Skeletal muscle cell (primary cell): Measurements from ENCODE around the gene OFD1.

ENCODE experiments used
- DNase-seq: peaks from one replicate; pipeline ENCODE4 v3.0.0-alpha.2; 2010; ENCODE audit warnings: low read depth
- H3K4me3 ChIP-seq: 2 replicates; pipeline ENCODE4 v1.5.1; 2011; ENCODE audit warnings: low read depth, mild to moderate bottlenecking, control low read depth, low read length, moderate library complexity

OFD1 gene

DNA sequence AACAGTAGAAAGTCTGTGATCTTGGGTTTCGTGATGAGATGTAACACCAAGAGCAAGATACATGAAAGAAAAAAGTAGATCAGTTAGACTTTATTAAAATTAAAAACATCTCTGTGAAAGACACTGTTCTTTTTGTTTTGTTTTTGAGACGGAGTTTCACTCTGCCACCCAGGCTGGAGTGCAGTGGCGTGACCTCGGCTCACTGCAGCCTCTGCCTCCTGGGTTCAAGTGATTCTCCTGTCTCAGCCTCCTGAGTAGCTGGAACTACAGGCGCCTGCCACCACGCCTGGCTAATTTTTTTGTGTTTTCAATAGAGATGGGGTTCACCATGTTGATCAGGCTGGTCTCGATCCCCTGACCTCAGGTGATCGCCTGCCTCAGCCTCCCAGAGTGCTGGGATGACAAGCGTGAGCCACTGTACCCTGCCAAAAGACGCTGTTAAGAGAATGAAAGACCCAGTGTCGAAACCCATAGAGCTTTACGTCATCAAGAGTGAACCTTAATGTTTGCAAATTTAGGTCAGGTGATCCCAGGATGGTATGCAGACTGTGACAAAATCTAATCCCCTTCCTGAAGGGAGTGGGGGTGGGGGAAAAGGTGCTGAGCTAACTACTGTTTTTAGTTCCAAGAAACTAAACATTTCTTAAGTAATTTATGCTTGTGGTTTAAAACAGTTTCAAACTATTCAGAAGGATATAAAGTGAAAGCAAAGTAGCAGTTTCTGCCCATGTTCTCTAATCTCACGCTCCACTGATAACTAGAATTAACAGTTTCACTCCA is 8.0 kb downstream of the OFD1 start:
- no peak for DNase-seq
- H3K4me3 ChIP-seq, result no peak overlapping the region

DNA sequence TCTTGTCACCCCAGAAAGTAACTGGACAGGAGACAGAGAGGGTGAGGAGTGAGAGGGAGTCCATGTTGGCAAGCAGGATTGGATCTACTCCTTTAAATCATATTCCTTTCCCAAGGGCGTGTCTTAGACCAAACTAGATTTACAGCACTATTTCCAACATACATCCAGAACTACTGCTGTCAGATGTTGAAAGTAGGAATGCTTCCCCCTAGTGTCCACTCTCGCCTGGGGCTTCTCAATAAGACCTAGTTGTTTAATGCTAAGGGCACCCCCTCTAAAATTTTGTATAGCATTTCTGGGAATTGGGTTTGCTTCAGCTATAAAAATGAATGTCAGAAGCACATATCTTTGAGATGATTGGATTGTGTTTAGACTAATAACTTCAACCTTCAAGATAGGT is 13.3 kb downstream of the OFD1 start:
- no peak overlapping the region for H3K4me3 ChIP-seq
- no peak for DNase-seq

DNA sequence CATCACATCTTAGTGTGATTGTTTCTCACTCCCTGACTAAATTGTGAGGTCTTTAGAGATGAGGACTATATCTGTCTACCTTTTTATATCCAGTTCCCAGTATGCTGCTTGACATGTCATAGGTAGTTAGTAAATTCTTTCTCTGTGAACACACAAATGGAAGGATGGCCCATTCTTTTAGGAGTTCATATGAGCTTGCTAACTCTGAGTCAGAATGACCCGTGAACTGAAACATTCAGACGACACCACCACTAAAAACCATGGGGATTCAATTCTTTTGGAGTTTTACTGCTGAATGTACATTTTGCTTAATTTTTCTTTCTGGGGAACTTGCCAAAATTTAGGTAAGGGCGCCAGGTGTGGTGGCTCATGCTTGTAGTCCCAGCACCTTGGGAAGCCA is 13.9 kb downstream of the OFD1 start:
- H3K4me3 ChIP-seq, result no peak overlapping the region
- no peak for DNase-seq

DNA sequence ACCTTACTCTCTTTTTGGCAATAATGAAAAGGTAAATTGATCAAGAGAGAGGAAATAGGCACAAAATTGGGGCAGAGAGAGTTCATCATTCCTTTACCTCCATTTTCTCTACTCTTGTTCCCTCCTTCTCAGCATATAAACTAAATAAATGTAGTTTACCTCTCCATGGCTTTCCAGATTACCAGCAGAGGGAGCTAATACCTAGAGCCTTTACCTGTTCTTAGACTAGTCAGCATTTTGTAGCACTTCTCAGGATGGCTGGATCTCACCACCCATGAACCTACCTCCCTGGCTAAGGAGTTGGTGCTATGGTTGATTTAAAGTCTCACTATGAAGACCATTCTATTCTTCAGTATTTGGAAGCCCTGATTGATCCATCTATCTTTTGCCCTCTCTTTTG is 15.7 kb downstream of the OFD1 start:
- DNase-seq, result no peak
- no peak overlapping the region for H3K4me3 ChIP-seq

DNA sequence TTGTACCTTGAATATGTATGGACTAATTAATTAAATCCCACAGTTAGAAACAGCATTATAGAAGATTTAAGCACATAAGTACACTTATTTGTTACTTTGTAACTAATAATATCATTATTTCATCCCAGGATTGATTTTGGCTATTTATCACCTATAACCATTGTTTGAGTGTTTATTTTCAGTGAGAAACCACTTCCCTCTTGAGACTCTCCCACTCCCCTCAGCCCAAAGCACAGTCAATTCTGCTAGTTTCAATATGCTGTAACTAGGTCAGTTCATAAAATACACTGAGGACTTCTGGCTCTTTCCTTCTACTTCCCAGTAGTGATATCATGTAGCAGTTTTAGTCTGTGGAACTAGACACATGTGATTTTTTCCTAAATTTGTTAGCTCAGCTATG is 16.3 kb downstream of the OFD1 start:
- no peak for DNase-seq
- no peak overlapping the region for H3K4me3 ChIP-seq

DNA sequence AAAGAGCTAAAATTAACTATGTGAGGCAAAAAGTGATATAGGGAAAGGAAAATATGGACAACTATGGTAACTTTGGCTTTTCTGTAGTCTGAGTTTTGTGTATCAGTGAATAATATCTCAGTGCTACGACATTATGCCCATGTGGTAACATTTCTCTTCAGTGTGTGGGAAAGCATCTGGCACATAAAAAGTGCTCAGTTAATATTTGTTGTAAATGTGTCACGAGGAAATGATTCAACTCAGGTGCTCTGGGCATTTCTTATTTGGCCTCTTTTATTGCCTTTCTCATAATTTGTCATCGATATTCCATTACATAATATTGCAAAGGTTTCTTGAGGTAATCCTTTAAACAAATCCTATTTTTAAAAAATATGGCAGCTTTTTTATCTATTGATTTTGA is 17.6 kb downstream of the OFD1 start:
- no peak overlapping the region for H3K4me3 ChIP-seq
- no peak for DNase-seq

DNA sequence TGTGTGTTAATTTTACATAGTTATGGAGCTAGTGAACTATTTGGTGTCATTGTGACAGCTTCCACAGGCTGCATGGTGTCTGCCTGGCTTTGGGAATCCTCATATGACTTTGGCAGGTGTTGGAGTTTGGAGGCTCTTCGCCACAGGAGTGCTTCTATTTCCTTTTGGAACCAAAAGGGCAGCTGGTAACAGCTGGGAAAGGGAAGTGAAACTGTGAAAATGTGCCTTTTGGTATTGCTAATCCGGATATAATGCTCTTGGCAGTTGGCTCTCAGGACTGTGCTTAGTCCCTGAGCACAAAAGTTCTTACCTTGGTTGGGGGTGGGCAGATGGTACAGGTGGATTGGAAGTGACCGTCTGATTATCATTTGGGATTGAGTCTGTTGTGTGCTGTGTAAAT is 18.1 kb downstream of the OFD1 start:
- no peak for DNase-seq
- H3K4me3 ChIP-seq, result no peak overlapping the region

DNA sequence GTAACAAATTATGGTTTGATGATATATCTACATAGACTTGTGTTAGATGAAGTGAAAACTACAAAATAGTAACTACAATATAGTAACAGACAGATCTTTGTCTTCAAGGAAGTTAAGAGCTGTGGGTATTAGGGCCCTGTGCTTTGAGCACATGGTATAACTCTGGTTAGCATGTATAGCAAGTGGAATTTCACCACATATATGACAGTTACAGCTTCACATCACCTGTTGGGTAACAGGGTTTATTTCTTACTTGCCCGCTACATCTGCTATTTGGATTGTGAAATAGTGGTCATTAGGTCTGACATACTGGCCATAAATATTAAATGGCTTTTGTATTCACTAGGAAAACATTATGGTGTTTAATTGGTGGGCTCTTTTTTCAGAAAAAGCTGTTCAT is 20.2 kb downstream of the OFD1 start:
- no peak overlapping the region for H3K4me3 ChIP-seq
- no peak for DNase-seq

DNA sequence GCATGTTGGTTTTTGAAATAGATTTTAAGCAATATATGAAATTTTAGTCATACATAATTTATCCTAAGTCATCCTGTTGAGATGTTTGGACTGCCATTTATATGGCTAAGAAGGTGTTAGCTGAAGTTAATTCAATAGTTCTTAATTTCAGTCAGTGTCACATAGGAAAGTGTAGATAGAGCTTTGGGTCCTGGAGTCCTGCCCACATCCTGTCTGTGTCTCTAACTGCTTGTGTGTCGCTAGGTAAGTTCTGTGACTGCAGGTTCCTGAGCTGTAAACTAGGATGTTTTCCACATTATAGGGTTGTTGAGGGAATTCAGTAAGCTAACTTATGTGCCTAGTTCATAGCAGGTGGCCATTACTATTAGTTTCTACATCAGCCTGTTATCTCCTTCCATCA is 20.7 kb downstream of the OFD1 start:
- no peak for DNase-seq
- no peak overlapping the region for H3K4me3 ChIP-seq

DNA sequence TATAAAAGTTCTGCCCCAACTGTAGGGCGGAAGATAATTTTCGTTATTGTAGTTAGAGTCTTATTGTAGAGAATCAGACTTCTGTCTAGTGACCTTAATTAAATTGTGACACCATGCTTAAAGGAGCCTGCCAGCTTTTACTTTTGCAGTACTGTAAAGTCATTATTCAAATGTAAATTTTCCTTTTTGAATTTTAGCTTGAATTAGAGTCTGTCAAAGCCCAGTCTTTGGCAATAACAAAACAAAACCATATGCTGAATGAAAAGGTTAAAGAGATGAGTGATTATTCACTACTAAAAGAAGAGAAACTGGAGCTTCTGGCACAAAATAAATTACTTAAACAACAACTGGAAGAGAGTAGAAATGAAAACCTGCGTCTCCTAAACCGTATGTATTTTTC is 21.8 kb downstream of the OFD1 start:
- DNase-seq, result no peak
- H3K4me3 ChIP-seq, result no peak overlapping the region

DNA sequence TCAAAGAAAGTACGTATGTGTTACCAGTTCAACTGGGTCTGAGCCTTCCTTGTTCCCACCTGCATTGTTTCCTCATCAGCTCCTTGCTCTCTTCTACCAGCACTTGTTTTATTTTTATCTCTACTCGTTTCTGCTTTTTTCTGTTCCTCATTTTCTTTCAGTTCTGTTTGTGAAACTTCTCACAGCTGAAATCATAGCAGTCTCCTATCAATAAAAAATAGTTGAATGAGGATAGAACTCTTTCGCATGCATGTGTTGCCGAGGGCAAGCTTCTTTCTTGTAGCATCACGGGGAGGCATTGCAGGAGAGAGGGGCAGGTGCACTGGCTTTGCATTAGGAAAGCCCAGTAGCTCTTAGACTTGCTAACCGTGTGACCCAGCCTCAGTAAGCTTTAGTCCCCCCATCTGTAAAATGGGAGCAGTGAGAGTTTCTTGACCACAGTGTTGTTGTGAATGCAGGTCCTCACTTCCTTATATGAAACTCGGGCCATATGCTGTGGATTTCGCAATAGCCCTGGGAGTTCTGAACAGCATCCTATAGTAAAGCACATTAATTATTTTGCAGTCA is 24.7 kb downstream of the OFD1 start:
- DNase-seq, result no peak
- no peak overlapping the region for H3K4me3 ChIP-seq

DNA sequence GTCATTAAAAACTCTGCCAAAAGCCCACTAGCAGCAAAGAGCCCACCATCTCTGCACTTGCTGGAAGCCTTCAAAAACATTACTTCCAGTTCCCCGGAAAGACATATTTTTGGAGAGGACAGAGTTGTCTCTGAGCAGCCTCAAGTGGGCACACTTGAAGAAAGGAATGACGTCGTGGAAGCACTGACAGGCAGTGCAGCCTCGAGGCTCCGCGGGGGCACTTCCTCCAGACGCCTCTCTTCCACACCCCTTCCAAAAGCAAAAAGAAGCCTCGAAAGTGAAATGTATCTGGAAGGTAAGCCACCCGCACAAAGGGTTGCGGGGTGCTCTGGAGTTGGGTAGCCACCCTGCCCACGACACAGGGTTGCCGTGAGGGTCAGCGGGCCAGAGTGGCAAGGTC is 25.9 kb downstream of the OFD1 start:
- no peak overlapping the region for H3K4me3 ChIP-seq
- no peak for DNase-seq

DNA sequence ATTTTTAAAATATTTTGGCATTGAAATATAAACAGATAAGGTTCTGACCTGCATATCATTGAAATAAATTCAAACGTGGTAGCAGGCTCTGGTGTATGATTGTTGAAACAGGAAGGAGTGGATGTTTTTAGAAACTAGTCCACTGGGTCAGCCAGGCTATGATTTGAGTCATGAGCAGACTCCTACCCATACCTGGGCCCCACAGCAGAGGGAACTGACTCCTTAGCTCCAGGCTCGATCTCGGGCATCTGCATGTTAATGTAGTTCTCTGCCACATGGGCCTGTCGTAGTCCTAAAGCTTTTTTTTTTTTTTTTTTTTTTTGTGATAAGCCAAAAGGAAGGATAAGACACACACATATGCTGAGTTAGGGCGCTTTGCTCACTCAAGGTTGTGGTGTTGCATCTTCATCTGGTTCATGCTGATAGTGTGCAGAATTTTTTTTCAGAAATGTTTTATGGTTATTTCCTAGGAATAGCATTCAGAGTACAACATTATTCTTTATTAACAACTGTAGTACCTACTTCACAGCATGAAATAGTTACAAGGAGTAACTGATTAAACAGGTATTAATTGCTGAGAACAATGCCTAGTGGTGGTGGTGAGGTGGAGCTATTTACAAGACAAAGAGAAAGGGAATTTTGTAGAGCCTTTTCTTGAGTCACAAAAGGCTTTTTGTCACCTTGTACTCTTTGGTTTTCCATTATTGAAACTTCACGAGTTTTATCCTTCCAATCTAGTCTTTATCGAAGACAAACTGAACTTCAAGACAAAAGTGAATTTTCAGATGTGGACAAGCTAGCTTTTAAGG is 27.3 kb downstream of the OFD1 start:
- no peak for DNase-seq

DNA sequence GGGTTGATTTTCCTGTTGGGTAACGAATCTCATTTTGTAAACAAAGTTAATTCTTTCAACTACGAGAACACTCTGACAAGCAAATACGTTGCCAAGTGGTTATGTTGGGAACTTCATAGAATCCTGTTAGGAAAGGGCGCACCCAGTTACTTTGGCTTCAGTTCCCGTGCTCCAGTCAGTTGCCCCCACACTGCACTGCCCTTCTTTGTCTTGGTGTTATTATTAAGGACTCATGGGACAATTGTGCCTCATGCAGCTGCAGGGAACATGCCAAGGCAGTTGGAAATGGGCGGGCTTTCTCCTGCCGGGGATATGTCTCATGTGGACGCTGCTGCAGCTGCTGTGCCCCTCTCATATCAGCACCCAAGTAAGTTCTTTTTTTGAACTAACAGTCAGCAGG is 28.9 kb downstream of the OFD1 start:
- no peak overlapping the region for H3K4me3 ChIP-seq

More for the DNA sequence above, 27.3 kb downstream of the OFD1 start:
- H3K4me3 ChIP-seq, result no peak overlapping the region

DNA sequence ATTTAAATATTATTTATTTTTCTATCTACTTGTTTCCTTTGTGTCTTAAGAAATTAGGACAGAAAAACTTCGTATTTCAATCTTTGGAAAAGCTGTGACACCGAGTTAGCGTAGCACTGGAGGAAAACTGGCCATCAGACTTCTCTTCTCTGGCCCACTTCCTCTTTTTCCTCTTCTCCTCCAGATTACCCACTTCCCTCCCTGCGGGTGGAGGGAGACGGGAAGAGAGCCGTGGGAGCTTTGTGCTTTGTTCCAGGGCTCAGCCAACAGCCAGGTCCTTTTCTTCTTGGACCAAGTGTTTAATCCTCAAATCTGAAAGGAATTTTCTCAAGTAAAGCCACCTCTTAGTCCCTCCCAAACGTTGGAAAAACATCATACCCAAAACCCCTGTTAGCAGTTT is 29.7 kb downstream of the OFD1 start:
- no peak overlapping the region for H3K4me3 ChIP-seq
- no peak for DNase-seq

More for the DNA sequence above, 28.9 kb downstream of the OFD1 start:
- no peak for DNase-seq

DNA sequence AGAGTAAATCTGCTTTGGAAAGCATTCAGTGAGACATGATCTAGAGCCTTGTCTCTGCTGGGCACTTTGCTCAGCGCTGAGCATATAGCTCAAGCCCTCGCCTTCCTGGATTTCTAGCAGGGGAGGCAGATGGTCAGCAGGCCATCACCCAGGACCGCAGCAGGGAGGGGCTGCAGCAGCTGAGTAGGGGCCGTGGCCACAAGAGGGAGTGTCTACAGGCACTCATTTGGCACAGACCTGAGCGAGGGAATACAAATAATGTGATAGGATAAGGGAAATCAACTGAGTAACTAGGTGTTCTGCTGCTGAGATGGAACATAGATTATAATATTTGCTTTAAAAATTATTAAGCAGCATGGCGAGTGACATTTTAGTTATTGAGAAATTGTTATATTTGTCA is 30.2 kb downstream of the OFD1 start:
- no peak for DNase-seq
- no peak overlapping the region for H3K4me3 ChIP-seq

DNA sequence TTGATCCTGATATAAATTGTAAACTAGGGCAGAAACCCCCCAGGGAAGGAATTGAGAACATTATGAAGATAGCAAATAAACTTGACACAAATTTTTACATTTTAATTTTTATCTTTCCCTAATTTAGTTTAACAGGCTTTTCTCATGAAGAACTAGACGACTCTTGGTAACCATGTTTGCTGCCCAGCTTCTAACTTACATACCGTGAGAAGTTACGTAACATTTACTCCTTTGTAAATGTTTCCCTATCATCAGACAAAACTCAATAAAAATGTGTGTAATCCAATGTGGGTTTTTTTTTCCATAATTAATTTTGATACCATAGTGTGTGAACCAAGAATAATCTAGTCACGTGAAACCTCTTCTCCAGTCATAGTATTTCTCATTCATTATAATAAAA is 34.4 kb downstream of the OFD1 start:
- no peak overlapping the region for H3K4me3 ChIP-seq

DNA sequence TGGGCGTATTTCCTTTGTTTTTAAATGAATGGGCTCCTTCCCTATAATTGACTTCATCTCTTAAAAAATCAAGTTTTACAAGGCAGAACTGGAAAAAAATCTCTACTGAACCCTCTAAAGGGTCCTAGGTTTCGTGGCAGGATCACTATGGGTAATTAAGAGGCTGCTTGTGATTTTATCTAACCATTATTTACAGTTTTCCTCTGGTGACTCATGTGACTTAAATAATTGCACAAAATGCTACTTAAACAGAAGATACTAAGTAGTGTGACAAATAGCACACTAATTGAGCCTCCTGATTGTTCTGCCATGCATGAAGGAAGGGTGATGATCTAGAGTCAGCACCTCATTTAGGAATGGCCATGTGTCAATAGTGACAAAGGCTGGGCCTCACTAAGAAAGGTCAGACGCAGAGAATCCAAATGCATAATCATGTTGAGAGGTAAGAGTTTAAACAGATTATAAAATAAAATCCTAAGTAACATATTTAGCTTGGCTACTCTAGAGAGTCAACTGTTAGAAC is 35.5 kb downstream of the OFD1 start:
- no peak for DNase-seq
- no peak overlapping the region for H3K4me3 ChIP-seq

More for the DNA sequence above, 34.4 kb downstream of the OFD1 start:
- no peak for DNase-seq

DNA sequence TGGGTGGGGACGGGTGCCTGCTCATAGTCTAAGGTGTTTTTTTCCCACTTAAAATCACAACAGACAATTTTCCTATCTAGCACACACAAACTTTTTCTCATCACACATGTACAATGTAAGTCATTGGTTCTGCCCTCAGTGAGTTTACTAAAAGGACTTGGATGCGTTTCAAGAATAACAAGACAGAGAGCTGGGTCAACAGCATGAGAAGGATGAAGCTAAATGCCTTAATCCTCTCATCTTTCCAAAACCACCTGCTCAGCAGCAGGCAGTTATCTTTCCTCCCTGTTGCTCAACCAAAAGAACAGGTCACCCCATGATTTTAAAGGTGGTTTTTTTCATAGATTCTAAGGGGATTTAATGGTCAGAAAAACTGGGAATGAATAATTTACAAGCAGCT is 40.1 kb downstream of the OFD1 start:
- DNase-seq, result no peak

DNA sequence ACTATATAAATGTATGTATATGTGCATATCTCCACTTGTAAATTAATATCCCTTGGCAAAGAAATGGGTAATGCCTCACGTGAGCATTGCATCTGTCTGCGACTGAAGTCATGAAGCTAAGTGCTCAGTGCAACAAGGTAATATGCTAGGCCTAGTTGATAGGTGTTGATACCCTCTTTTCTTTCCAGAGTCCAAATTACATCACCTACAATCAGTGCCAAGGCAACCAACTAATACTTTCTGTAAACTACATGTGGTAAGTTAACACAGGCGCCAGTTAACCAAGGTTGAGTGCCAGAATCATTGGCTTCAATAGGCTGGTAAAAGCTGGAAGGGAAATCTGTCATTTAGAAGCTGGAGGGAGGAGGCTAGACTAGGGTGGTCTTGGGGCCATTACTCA is 41.3 kb downstream of the OFD1 start:
- H3K4me3 ChIP-seq, result no peak overlapping the region
- no peak for DNase-seq

More for the DNA sequence above, 40.1 kb downstream of the OFD1 start:
- no peak overlapping the region for H3K4me3 ChIP-seq
